ENCODE data around the gene CFAP77. TPM values are rescaled to one million over a fixed set of nuclear protein-coding genes. Genes with fewer than 3 reads are reported as not detected.

Gene CFAP77
- total RNA-seq, 2 experiments from 2014 or later: not detected

GRCh38 chr9:132412089-132412488 lies 2.1 kb downstream of the CFAP77 start:
- intact Hi-C loops (cut with micrococcal nuclease): loop anchor here (2.0 kb wide), 1 partner anchor 389 kb away; no protein-coding TSS in a partner anchor
- Mint-ChIP-seq H3K4me3 (no peak overlapping the region), H3K4me1 (ENCODE audit: low read depth) (peaks cover 26% of the 10 kb centered on the region), H3K36me3 (no peaks in the 10 kb centered on the region), H3K27me3 (peaks cover 48% of the 10 kb centered on the region), H3K27ac (no peak overlapping the region), H3K9me3 (no peaks in the 10 kb centered on the region)
- POLR2A ChIA-PET: no interaction called here
- CTCF ChIA-PET: interaction anchor here (0.6 to 4.9 kb wide), 19 partner anchors 12 to 654 kb away, joined by 3 to 46 read pairs (median 3); partner anchors contain the start of genes DDX31 and SETX
- DNase-seq: peak; percentile 48

DNA sequence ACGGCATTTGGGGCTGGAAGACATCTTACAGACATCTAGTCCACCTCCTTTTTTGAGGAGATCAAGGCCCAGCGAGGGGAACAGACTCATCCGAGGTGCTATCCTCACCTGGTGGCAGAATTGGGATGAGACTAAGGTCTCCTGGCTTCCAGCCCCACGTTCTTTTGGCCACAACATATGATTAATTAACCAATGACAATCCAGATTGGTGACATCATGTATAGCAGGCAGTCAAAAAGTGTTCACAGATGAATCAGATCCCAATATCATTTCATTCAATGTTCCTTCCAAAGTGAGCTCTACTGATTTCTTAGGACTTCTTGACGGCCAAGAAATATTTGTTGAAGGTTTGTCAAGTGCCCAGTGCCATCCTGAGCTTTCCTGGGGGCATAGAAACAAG lies 3.9 kb downstream of the CFAP77 start:
- DNase-seq: no peak
- Mint-ChIP-seq H3K4me3 (no peak overlapping the region), H3K27ac (no peak overlapping the region), H3K9me3 (no peaks in the 10 kb centered on the region), H3K4me1 (ENCODE audit: low read depth) (peaks cover 22% of the 10 kb centered on the region), H3K27me3 (peaks cover 61% of the 10 kb centered on the region), H3K36me3 (no peaks in the 10 kb centered on the region)
- CTCF ChIA-PET: interaction anchor here (0.6 to 4.9 kb wide), 6 partner anchors 43 to 558 kb away, joined by 3 to 46 read pairs (median 4); no protein-coding TSS in a partner anchor
- intact Hi-C loops (cut with micrococcal nuclease): loop anchor here (2.0 kb wide), 1 partner anchor 387 kb away; no protein-coding TSS in a partner anchor
- POLR2A ChIA-PET: no interaction called here

GRCh38 chr9:132414731-132415130 lies 4.7 kb downstream of the CFAP77 start:
- ChIA-PET CTCF (interaction anchor here (0.5 to 4.9 kb wide), 7 partner anchors 11 to 660 kb away, joined by 3 to 46 read pairs (median 4); no protein-coding TSS in a partner anchor), POLR2A (no interaction called here)
- Mint-ChIP-seq H3K36me3 (no peaks in the 10 kb centered on the region), H3K4me3 (no peak overlapping the region), H3K27me3 (peaks cover 63% of the 10 kb centered on the region), H3K27ac (no peak overlapping the region), H3K9me3 (no peaks in the 10 kb centered on the region), H3K4me1 (ENCODE audit: low read depth) (peaks cover 19% of the 10 kb centered on the region)
- DNase-seq: no peak
- intact Hi-C loops (cut with micrococcal nuclease): no loop called here

DNA sequence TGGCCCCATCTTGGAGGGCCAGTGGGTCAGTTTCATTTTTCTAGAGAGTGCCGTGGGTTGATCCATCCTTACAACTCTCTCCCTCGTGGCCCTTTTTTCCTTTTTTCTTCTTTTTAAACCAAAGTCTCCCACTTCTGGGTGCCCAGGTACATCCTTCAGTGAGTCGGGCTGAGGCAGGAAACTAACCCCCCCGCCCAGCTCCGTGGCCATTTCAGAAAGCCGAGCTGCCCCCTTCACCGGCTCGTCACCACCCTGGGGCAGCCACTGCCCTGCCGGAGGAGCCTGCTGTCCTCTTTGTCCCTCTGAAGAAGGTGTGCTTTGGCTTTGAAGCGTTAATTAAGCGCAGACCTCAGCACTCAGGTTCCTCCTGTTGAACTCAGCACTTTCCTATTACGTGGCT lies 5.2 kb downstream of the CFAP77 start:
- CTCF ChIA-PET: interaction anchor here (1.0 to 4.9 kb wide), 2 partner anchors 11 to 161 kb away, joined by 4 to 46 read pairs; no protein-coding TSS in a partner anchor
- intact Hi-C loops (cut with micrococcal nuclease): no loop called here
- DNase-seq: no peak
- H3K4me1 Mint-ChIP-seq (ENCODE audit: low read depth): peaks cover 19% of the 10 kb centered on the region
- H3K27ac Mint-ChIP-seq: no peak overlapping the region
- H3K27me3 Mint-ChIP-seq: peaks cover 66% of the 10 kb centered on the region
- no peaks in the 10 kb centered on the region for H3K9me3 Mint-ChIP-seq
- POLR2A ChIA-PET: no interaction called here
- no peaks in the 10 kb centered on the region for H3K36me3 Mint-ChIP-seq
- no peak overlapping the region for H3K4me3 Mint-ChIP-seq

GRCh38 chr9:132418726-132419363 lies 8.8 kb downstream of the CFAP77 start:
- no peaks in the 10 kb centered on the region for H3K36me3 Mint-ChIP-seq
- H3K4me1 Mint-ChIP-seq (ENCODE audit: low read depth): no peaks in the 10 kb centered on the region
- no peak overlapping the region for H3K4me3 Mint-ChIP-seq
- no peak for DNase-seq
- no peak overlapping the region for H3K27ac Mint-ChIP-seq
- H3K9me3 Mint-ChIP-seq: no peaks in the 10 kb centered on the region
- CTCF ChIA-PET: interaction anchor here (1.2 kb wide), 1 partner anchor 156 kb away, joined by 3 read pairs; no protein-coding TSS in a partner anchor
- peaks cover 46% of the 10 kb centered on the region for H3K27me3 Mint-ChIP-seq
- intact Hi-C loops (cut with micrococcal nuclease): no loop called here
- POLR2A ChIA-PET: no interaction called here

- Mint-ChIP-seq H3K36me3 (no peaks in the 10 kb centered on the region), H3K4me3 (no peak overlapping the region), H3K27ac (no peak overlapping the region), H3K9me3 (no peaks in the 10 kb centered on the region), H3K4me1 (ENCODE audit: low read depth) (no peaks in the 10 kb centered on the region), H3K27me3 (peaks cover 46% of the 10 kb centered on the region)
- ChIA-PET POLR2A (no interaction called here), CTCF (no interaction called here)
- no peak for DNase-seq
- intact Hi-C loops (cut with micrococcal nuclease): no loop called here
Observed at GRCh38 chr9:132422574-132422973, 12.6 kb downstream of the CFAP77 start.

- POLR2A ChIA-PET: no interaction called here
- H3K27me3 Mint-ChIP-seq: peaks cover 40% of the 10 kb centered on the region
- intact Hi-C loops (cut with micrococcal nuclease): no loop called here
Observed at GRCh38 chr9:132423503-132423902, 13.5 kb downstream of the CFAP77 start.

DNA sequence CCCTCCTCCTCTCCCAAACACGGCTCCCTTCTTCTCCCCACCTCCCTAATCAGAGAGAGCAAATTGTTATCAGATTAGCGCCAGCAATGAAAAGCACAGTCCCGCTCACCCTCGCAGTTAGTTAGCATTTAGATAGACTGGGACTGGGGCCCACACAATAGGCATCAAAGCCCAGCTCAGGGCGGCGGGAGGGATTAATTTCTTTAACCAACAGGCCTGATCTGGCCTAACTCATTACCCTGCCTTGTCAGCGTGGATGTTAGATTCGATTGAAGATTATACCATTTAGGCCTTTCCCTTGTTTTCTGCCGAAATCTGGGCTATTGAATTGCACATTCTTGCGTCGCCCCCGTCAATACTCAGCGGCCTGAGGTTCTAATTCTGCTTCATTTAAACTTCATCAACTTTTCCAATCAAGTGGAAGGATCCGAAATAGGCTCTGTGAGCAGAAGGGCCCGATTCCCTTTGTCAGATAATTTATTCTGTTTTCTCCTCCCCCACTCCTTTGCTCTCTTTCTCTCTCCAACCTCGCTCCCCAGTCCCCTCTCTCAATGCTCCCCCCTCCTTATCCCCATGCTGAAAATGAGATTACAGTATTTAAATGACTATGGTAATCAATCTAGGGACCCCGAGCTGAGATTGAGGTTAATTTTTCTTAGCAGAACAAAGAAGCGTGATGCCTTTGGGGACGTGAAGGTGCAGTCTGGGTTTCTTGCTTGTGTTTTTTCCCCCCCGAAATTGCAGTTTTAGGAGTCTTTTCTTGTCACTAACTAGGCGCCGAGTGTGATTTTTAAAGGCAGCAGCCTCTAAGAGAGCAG lies 15.1 kb downstream of the CFAP77 start:
- ChIA-PET POLR2A (no interaction called here), CTCF (interaction anchor here (0.8 kb wide), 1 partner anchor 12 kb away, joined by 3 read pairs; no protein-coding TSS in a partner anchor)
- Mint-ChIP-seq H3K4me1 (ENCODE audit: low read depth) (no peaks in the 10 kb centered on the region), H3K27me3 (peaks cover 34% of the 10 kb centered on the region), H3K27ac (no peak overlapping the region), H3K9me3 (no peaks in the 10 kb centered on the region), H3K36me3 (no peaks in the 10 kb centered on the region), H3K4me3 (no peak overlapping the region)
- intact Hi-C loops (cut with micrococcal nuclease): no loop called here
- DNase-seq: no peak

More at GRCh38 chr9:132423503-132423902, 13.5 kb downstream of the CFAP77 start:
- Mint-ChIP-seq H3K36me3 (no peaks in the 10 kb centered on the region), H3K4me3 (no peak overlapping the region), H3K4me1 (ENCODE audit: low read depth) (no peaks in the 10 kb centered on the region), H3K27ac (no peak overlapping the region), H3K9me3 (no peaks in the 10 kb centered on the region)
- DNase-seq: no peak
- CTCF ChIA-PET: interaction anchor here (1.0 kb wide), 1 partner anchor 11 kb away, joined by 3 read pairs; no protein-coding TSS in a partner anchor

GRCh38 chr9:132425675-132426062 lies 15.7 kb downstream of the CFAP77 start:
- Mint-ChIP-seq H3K9me3 (no peaks in the 10 kb centered on the region), H3K36me3 (no peaks in the 10 kb centered on the region), H3K27ac (no peak overlapping the region), H3K4me1 (ENCODE audit: low read depth) (no peaks in the 10 kb centered on the region), H3K4me3 (no peak overlapping the region), H3K27me3 (peaks cover 39% of the 10 kb centered on the region)
- no peak for DNase-seq
- ChIA-PET CTCF (interaction anchor here (0.8 kb wide), 1 partner anchor 13 kb away, joined by 3 read pairs; no protein-coding TSS in a partner anchor), POLR2A (no interaction called here)
- intact Hi-C loops (cut with micrococcal nuclease): no loop called here

DNA sequence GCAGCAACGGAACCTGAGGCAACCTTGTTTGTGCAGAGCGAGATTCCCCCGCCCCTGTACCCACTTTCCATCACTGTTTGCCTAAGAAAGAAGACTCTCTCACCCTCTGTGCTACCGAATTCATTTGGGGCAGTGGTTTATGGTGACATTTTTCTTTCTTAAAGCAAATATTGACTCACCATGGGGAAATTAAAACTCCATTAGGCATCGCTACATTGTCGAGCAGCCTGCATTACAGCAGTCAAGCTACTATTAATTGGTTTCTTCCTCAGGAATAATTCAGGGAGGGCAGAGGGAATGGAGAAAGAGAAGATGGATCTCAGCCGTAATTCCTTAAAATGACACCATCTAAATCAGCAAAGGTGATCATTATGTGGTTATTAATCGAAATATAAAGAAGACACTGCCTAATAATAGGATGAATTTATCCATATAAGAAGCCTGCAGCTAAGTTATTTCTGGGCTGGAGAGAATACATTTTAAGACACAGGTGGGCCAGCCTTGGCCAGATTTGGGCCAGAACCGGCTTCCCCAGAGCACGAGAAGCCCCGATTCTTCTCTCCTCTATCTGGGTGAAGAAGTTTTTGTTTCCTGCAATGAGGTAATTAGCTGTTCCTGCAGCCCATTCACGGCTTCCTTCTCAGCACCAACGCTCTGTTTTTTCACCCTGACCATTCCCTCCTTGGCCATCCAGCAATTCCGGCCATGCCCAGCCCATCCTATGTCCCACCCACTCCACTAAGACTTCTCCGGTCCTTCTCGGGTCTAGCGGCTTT lies 16.8 kb downstream of the CFAP77 start:
- no peaks in the 10 kb centered on the region for H3K36me3 Mint-ChIP-seq
- no peaks in the 10 kb centered on the region for H3K4me1 Mint-ChIP-seq (ENCODE audit: low read depth)
- CTCF ChIA-PET: no interaction called here
- intact Hi-C loops (cut with micrococcal nuclease): no loop called here
- H3K9me3 Mint-ChIP-seq: no peaks in the 10 kb centered on the region
- no peak for DNase-seq
- H3K27ac Mint-ChIP-seq: no peak overlapping the region
- H3K4me3 Mint-ChIP-seq: no peak overlapping the region
- POLR2A ChIA-PET: no interaction called here
- peaks cover 48% of the 10 kb centered on the region for H3K27me3 Mint-ChIP-seq

DNA sequence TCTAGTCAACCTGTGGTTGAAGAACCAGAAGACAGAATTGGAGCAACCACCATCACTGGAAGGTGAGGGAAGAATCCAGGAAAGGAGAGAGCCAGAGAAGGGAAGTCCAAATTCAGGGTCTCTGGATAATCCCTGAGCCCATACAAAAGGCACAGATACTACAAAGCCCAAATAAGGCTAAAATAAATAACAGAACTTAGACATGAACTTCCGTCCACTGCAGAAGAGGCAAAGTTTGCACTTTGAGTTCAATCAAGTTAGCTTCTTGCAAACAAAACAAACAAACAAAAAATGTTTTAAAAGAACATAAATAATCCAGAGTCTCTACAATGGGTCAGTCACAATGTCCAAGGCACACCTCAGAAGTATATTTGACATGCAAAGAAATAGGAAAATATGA lies 21.0 kb downstream of the CFAP77 start:
- no peak overlapping the region for H3K4me3 Mint-ChIP-seq
- no peaks in the 10 kb centered on the region for H3K9me3 Mint-ChIP-seq
- H3K27me3 Mint-ChIP-seq: peaks cover 40% of the 10 kb centered on the region
- H3K27ac Mint-ChIP-seq: no peak overlapping the region
- H3K4me1 Mint-ChIP-seq (ENCODE audit: low read depth): no peaks in the 10 kb centered on the region
- intact Hi-C loops (cut with micrococcal nuclease): no loop called here
- no peaks in the 10 kb centered on the region for H3K36me3 Mint-ChIP-seq
- DNase-seq: no peak
- ChIA-PET CTCF (no interaction called here), POLR2A (no interaction called here)

- no peaks in the 10 kb centered on the region for H3K4me1 Mint-ChIP-seq (ENCODE audit: low read depth)
- H3K36me3 Mint-ChIP-seq: no peaks in the 10 kb centered on the region
- H3K4me3 Mint-ChIP-seq: no peak overlapping the region
- H3K9me3 Mint-ChIP-seq: no peaks in the 10 kb centered on the region
- peaks cover 38% of the 10 kb centered on the region for H3K27me3 Mint-ChIP-seq
- no peak for DNase-seq
- ChIA-PET POLR2A (no interaction called here), CTCF (interaction anchor here (1.5 kb wide), 1 partner anchor 538 kb away, joined by 3 read pairs; no protein-coding TSS in a partner anchor)
- intact Hi-C loops (cut with micrococcal nuclease): no loop called here
- H3K27ac Mint-ChIP-seq: no peak overlapping the region
Observed at GRCh38 chr9:132434881-132435280, 24.9 kb downstream of the CFAP77 start.

Data from activated CD4-positive, alpha-beta memory T cell treated with anti-CD3 and anti-CD28 coated beads for 36 hours (primary cell).